Astrocyte of the hippocampus (primary cell): Measurements from ENCODE around the gene RANBP10.
"Not testable (repeated sequence)": the region's sequence is repeated elsewhere in the genome, so short reads cannot be mapped to it uniquely, and the experiment has no call there.

Experiments used
- DNase-seq: peaks from one replicate; pipeline ENCODE4 v3.0.0; 2011; ENCODE audit warnings: low read depth, low spot score

The RANBP10 gene

GRCh38 chr16:67806428-67807147 is at the start of gene RANBP10, which contains the start of gene TSNAXIP1:
RANBP10 (minus strand) TSS chr16:67806560; CDS start chr16:67806536, 24 bp downstream.
TSNAXIP1 (plus strand) TSS chr16:67806889; CDS start chr16:67807150, 261 bp downstream.
- peak; percentile 100 for DNase-seq

- DNase-seq: no peak
Observed at GRCh38 chr16:67855789-67856188, 49.4 kb upstream of the RANBP10 start.

DNA sequence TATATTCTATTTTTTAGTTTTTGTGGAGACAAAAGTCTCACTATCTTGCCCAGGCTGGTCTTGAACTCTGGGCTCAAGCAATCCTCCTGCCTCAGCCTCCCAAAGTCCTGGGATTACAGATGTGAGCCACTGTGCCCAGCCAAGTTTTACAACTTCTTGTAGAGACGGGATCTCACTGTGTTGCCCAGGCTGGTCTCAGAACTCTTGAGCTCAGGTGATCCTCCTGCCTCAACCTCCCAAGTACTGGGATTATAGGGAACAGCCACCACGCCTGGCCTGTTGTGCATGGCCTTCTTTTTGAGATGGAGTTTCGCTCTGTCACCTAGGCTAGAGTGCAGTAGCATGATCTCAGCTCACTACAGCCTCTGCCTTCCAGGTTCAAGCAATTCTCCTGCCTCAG is 47.3 kb upstream of the RANBP10 start:
- DNase-seq: no peak

DNA sequence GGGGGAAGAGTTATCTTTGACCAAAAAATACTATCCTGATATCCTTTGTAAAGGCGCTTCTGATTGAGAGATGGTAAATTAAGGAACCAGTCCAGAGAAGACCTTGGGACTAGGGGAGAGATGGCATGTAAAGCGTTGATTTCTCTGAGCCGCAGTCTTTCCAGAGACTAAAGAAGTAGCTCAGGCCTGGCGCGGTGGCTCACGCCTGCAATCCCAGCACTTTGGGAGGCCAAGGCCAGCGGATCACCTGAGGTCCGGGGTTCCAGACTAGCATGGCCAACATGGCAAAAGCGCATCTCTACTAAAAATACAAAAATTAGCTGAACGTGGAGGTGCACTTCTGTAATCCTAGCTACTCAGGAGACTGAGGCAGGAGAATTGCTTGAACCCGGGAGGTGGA is 41.8 kb upstream of the RANBP10 start:
- no peak for DNase-seq

- peak; percentile 67 for DNase-seq
Observed at GRCh38 chr16:67847064-67847861, 40.9 kb upstream of the RANBP10 start, which contains the start of gene CENPT. CENPT (minus strand) TSS chr16:67847693; CDS start chr16:67833859, 13,834 bp downstream.

DNA sequence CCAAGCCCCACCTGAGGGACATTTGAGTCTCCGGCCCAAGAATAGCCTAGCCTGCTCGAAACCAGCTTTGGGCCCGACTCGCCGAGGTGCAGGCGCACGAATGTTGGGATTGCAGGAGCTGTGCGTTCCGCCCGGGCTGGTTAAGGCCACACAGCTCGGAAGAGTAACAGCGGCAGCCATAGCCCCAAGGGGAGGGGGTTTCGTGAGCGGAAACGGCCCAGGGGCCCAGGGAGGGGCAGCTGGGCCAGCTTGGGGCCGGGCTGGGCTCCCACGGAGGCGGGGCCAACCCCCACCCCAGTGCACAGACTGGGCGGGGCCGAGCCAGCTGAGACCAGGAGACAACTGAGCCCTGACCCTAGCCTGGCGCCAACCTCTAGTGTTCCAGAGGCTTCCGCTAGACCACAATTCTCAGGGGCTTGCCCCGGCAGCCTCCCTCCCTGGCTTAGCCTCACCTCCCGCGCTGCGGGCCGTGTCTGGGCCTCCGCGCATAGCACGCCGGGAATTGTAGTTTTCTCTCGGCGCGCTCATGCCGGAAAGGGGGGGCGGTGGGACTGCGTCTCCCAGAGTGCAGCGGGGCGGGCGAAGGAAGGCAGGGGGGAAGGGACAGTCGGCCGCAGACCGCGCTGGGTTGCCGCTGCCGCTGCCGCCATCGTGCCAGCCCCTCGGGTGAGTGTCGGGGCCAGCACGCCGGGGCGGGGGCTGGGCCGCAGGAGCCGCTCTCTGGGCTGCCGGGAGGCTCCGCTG is 40.1 kb upstream of the RANBP10 start, which contains the start of gene NUTF2:
Gene NUTF2 (plus strand): TSS at position 614 of the 744 bp plus-strand sequence. CDS start 18,198 bp downstream, outside the sequence.
- DNase-seq: peak; percentile 98

DNA sequence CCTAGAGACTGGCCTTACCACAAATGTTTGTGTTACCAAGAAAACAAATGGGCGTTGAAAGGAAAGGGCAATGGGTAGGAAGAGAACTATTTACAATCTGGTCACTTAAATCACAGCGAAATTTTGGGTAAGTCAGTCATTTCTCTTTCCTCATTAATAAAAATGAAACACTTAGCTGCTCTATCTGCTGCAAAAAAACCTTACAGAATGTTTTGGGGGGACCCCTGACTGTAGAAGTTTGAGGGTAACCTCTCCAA is 39.6 kb upstream of the RANBP10 start:
- DNase-seq: no peak

DNA sequence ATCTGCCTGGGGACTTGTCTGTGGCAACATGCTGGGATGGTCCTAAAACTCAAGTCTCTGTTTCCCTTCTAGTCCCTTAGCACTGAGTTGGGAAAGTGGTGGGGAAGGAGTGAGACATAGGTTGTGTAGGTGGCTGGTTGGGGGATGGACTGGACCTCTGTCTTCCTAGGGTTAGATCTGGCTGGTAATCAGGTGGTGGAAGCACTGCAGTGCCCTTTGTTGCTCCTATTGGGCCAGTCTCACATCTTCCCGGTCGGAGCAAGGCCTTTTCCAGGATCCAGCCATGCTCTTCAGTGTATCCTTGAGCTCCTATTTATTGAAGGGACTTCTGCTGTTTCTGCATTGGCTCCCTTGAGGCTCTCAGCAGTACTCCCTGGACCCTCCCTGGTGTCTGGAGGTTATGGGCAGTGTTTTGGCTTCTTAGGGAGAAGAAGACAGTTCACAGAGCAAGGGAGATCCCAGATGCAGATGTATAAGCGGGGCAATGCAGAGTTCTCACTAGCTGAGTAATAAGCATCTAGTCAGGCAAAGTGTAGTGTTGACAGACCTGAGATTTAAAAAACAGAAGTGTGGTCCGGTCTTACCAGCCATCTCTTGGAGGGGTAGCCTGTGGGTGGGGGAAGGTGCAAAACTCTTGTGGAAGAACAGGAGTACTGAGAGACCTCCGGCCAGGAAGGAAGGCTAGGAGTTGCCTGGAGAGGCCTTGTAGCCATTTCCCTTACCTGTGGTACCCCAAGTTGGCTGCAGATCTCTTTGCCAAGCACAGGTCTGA is 39.1 kb upstream of the RANBP10 start:
- no peak for DNase-seq

DNA sequence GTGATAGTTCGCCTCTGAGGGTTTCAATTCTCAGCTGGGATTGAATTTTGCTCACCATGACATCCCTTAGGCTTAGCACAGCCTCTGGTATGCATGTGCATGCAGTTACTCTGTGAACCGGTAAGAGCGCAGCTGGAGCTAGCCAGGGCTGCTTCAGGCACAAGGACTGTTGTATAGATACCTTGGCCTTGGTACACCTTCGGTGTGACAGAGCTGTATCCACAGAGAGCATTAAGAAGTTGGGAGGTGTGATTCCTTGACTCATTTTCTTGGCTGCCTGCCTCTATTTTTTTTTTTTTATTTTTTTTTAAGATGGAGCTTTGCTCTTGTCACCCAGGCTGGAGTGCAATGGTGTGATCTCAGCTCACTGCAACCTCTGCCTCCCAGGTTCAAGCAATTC is 38.1 kb upstream of the RANBP10 start:
- DNase-seq: peak; percentile 15

- DNase-seq: peak; percentile 66
Observed at GRCh38 chr16:67843343-67843765, 37.0 kb upstream of the RANBP10 start.

GRCh38 chr16:67842509-67843342 is 36.4 kb upstream of the RANBP10 start:
- peak; percentile 82 for DNase-seq

DNA sequence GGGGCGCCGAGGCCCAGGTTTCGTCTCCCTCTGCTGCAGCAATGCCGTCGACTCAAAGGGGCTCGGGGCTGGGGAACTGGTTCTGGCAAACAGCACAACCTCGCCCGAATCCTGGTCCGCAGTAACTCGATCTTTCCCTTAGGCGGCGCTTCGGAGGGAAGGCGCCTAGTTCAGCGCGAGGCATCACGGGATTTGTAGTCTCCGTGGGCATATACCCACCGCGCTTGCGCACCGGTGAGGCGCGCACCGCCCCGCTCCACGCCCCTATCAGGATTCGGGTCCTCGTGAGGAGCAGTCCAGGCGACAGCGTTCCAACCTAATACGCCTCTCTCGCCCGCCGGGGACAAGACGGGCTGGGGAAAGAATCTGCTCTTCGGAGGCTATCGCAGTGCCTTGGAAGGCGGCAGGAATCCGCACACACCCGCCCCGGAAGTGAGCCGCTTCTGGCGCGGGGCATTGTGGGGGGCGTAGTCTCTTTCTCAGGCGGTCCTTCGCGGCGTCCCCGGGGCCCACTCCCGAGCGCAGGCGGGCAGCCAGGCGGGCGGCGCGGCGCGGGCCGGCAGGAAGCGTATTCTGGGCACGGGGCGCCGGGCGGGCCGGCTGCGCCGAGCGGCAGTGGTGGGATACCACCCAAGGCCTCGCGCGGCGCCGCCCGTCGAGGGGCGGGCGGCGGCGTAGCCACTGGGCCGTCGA is 35.6 kb upstream of the RANBP10 start, which contains the start of gene THAP11:
Gene THAP11 (plus strand): TSS at position 505 of the 693 bp plus-strand sequence. CDS start 235 bp downstream, outside the sequence.
- DNase-seq: peak; percentile 97

GRCh38 chr16:67841198-67841815 is 34.9 kb upstream of the RANBP10 start:
- no peak for DNase-seq

DNA sequence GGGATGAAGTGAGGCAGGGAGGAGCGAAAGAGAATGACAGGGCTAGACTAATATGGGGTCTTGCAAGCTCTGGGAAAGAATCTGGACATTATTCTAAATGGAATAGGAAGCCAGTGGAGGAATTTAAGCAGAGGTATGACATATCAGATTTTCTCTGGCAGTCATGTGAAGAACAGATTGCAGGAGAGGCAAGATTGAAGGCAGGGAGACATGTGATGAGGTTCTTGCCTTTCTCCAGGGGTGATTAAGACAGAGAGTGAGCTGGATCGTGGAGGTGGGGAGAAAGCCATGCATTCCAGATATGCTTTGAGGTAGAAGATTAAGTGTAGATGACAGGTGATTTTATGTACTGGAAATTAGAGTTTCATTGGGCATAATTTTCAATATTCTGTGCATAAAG is 31.5 kb upstream of the RANBP10 start:
- DNase-seq: no peak

- not testable (repeated sequence) for DNase-seq
Observed at GRCh38 chr16:67837190-67837589, 30.8 kb upstream of the RANBP10 start.

- DNase-seq: no peak
Observed at GRCh38 chr16:67834242-67834614, 27.9 kb upstream of the RANBP10 start.

DNA sequence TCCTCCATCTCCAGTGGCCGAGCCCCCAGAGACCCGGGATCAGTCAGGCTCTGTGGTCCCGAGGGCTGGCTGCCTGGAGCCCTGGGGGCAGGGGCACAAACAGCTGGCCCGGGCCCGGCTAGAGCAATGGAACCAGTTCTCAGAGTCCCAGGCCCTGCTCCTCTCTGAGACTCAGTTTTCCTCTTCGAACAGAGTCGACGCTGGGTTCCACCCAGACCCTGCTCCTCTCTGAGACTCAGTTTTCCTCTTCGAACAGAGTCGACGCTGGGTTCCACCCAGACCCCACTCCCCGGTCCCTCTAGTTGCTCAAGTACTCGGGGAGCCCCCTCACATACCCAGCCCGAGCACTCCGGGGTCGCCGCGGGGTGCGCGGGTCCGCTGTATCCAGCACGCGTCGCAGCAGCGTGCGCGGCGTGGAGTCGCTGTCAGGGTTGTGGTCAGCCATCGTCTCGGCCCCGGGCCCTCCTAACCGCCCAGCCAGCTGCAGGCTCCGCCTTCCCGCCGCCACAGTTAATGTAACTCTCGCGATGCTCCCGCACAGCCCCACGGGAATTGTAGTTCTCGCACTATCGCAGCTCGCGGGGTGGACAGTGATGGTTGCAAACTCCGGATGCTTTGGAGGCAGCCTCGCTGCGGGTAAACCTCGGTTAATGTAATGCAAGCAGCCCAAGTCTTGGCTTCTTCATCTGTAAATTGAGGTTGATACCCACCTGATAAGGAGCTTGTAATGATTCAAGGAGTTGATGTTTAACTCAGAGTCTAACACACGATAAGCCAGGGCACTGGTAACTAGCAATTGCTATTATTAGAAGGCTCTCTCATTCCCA is 27.3 kb upstream of the RANBP10 start:
- DNase-seq: peak; percentile 95

DNA sequence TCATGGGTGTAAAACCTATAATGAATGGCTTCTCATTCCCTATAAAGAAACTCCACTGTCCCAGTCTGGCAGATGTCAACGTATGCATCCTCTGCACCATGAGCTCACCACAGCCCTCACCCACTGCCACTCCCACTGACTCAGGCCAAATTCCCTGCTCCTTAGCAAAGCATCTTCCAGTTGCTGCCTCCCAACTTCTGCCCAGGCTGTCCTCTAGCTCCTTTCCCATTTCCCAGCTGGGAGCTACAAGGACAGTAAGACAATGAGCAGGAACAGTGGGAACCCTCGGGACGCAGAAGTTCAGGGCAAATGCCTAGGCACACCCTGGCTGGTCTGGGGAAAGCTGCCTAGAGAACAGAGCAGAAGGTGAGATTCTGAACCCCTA is 26.7 kb upstream of the RANBP10 start:
- peak; percentile 50 for DNase-seq
